HG02884 (cell line): ENCODE results near the gene TSC22D3.
"Not testable (repeated sequence)": the region's sequence is repeated elsewhere in the genome, so short reads cannot be mapped to it uniquely, and the experiment has no call there.

Experiments
- ATAC-seq: cut with Tn5 transposase; IDR thresholded peaks from one replicate; pipeline ENCODE4 v1.9.1; 2021; ENCODE audit warnings: mild to moderate bottlenecking, moderate library complexity; ENCODE audit not compliant: unreplicated experiment

TSC22D3 gene

DNA sequence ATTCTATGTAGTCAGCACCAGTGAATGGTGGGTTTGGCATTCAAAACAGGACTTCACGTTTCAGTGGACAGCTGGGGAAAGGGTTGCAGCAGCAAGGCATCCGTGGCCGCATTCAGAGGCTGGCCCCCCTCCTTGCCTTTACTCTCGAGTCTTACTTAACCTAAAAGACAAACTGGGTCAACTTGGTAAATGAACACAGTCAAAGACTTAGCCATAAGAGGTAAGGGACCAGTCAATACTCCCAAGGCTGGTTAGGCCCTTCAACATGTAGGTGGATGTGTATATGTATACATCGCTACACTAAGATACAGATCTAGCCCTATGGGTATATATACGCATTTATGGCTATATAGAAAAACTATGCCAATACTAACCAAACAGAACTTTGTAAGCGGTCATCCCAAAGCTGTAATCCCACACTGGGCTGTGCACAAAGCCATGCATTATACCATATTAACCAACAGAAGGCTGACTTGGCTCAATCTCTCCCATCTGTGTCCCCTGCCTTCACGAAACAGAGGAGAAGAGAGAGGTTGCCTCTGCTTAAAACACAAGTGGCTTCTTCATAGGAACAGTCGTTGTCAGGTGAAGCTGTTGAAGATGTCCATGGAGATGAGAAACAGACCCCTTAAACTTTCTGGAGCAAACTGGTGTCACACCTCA, 61.9 kb downstream of the TSC22D3 start:
- ATAC-seq: no peak

DNA sequence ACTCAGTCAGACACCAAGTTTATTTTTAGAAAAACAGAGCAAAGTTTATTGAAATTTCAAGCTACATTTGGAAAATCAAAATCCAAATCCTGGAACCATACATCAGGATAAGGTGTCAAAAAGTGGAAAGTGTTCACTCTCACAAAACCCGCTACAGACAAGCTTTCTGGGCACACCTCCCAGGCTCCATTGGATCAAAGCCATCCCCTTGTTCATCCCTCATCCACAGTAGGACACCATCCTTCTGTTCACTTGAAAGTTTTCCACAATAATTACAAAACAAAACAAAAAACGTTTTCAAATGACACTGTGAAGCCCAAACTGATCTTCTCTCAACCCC, 62.4 kb downstream of the TSC22D3 start:
- no peak for ATAC-seq

DNA sequence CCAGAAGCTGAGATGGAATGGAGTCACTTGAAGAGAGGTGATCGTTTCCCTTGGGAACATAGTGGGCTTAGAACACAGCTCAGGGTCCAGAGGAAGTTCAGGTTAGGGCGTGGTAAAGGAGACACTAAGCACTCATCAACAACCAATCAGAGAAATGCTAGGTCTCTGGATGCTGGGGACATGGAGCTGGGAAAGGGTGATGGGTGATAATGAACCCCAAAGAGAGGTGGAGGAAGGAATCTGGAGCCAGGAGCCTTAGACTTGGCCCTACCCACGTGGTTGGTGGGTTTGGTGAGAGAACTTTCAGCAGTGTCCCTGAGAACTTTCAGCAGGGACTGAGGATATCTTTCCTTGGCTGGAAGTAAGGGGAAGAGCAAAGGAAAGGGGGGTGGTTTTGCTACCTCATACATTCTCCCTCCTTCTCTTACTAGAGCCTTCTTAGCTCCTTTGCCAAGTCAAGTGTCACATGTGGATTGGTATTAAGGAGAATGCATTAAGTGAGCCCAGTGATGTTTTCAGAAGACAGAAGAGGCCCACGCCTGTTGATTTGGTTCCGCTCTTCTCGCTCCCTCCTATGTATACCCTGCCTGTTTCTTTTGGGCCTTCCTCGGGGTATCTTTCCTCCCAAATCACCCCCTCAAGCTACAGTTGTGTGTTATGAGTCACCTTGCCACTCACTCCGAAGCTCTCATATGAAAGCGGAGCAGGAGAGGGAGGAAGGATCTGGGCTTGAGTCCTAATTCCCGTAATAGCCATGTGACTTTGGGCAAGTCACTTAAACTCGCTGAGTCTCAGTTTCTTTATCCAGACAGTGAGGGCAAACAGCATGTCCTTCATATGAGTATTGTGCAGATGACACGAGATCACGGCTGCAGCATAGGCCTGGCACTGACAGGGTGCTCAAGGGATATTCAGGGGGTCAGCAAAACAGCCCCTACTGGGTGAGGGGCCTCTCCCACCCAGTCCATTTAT, 63.1 kb downstream of the TSC22D3 start:
- ATAC-seq: no peak

DNA sequence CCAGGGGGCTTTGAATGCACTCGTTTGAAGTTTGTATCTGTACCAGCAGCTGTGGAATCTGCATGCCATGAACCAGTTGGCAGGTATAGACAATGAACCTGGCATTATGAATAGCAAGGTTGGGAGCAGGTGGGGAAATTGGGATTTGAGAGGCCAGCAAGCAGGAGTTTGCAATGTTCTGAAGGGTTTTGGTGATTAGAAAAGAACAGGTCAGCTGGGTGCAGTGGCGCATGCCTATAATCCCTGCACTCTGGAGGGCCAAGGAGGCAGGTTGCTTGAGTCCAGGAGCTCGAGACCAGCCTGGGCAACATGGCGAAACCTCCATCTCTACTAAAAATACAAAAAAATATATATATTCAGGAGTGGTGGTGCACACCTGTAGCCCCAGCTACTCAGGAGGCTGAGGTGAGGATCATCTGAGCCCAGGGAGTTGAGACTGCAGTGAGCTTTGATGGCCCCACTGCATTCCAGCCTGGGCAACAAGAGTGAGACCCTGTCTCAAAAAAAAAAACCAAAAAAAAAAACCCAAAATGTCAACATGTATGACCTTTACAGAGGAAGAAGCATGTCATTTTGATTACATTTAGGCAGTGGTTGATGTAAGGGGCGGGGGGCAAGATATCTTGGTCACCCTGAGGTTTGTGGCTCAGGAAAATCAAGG, 63.9 kb downstream of the TSC22D3 start:
- no peak for ATAC-seq

DNA sequence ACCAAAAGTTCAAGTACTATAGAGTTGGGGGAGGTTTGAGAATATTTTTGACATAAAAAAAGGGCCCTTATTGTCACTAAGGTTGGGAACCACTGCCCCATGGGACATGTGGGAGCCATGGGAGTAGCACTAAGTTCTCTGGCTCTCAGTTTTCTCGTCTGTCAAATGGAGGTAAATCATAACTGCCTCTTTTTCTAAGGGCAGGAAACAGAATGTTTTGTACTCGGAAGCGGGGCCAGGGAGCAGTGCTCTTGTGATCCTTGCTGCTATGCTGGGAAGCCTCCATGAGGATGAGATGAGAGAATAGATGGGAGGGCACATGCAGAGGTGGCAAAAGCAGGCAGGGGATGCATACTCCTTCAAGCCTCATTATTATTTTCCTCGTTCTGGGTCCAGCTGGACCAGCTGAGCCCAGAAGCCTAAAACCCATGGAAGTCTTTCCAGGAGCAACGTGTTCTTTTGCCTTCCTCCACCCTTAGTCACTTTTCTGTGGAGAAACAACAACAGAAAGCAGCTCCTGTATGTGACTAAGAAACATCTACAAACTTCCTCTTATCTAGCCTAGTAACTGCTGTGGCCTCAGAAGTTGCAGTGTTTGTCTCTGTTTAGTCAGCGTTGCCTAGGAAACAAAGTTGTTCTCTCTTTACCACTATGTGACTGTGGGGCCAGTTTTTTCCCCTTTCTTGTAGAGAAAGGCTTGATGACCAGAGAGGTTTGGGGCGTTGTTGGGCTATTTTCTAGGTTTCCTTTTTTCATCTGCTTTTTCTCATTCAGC, 64.8 kb downstream of the TSC22D3 start:
- ATAC-seq: peak; percentile 97

DNA sequence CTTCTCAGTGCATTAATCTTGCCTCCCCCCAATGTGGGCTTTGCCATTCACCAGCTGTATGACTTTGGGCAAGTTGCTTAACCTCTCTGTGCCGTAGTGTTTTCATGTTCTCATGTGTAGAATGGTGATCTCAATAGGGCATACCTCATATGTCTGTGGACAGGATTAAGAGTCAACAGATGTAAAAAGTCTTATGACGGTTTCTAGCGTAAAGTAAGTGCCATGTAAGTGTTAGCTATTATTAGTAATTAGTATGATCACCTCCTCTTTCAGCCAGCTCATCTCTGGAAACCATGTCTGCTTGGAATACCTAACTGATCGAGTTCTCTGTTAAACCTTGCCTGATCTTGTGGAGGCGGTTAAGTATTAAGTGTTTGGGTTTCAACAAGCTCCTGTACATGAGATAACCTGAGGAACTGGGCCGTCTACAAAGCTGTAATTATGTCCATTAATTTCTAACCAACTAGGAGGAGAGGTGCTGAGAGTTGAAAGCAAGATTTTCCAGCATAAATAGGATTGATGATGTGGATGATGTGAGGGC, 66.3 kb downstream of the TSC22D3 start:
- no peak for ATAC-seq

DNA sequence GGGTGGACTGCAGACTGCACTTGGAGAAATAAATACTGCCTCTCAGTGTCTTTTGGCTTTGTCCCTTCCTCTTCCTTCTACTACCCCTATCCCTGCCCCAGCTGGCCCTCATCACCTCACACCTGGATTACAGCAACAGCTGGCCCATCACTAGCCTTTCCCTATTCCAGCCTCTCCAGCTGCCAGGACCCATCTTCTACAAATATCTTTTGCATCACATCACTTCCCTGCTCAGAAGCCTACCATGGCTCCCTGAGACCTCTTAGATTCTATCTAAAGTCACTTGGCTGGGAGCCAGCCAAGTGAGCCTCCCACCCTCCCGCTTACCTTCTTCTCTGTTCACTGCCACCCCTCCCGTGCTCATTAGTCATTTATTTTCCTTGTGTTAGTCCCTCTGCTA, 66.8 kb downstream of the TSC22D3 start:
- ATAC-seq: no peak

DNA sequence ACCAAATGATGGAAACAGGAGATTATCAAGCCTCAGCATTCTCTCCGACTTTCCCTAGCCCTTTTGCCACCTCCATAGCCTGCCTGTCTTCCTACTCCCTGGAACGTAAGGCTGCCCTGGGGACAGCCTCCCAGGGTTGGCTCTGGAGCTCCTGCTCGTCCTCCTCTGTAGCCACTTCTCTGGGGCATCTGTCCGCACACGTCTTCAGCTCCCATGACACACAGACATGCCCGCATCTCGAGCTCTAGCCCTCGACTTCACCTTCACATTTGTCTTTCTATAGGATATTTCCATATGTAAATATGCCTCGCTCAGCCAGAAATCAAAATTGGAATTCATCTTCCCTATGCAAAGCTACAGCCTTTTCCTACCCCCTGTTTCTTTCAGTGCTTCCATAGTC, 67.7 kb downstream of the TSC22D3 start:
- no peak for ATAC-seq

DNA sequence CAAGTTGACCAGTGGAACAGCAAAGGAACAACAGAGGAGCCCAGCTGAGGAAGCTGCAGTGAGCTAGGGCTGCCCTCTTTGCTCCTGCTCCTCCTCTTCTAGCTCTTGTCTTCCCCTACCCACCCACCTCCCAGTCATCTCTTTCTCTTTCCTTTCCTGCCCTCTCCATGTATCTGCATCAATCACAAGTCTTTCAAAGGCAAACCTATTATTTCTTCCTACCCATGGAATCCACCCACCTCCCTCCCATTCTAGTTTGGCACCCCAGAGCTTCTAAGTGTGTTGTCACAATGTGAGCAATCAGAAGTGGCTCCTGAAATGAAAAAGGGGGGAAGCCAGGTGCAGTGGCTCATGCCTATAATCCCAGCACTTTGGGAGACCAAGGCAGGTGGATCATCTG, 69.3 kb downstream of the TSC22D3 start:
- no peak for ATAC-seq

DNA sequence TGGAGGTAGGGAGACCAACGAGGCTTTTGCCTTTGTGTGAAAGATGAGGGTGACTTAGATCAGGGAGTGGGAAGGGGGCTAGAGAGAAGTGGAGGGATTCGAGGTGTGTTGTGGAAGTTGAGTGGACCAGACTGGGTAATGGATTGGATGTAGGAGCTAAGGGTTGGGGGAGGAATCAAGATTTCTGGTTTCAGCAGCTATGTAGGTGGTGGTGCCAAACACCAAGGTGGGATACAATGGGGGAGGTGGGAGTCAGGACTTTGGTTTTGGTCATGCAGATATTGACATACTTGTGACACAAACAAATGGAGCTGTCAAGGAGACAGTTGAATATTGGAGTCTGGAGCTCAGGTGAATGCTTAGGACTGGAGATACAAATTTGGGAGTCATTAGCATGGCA, 71.0 kb downstream of the TSC22D3 start:
- ATAC-seq: no peak

DNA sequence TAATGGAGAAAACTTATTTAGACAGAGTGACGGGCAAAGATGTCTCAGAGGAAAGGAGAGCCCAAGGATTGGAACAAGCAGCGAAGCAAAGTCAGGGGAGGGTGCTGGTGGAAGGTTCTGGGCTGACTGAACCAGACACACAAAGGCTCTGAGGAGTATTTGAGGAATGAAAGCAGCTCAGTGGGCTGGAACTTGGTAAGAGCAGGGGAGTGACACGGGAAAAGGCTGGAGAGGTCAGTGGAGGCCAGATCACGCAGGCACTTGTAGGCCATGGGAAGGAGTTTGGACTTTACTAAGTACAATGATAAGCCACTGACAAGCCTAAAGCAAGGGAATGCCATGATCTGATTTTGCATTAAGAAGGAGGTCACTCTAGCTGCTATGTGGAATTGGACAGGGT, 71.4 kb downstream of the TSC22D3 start:
- no peak for ATAC-seq

DNA sequence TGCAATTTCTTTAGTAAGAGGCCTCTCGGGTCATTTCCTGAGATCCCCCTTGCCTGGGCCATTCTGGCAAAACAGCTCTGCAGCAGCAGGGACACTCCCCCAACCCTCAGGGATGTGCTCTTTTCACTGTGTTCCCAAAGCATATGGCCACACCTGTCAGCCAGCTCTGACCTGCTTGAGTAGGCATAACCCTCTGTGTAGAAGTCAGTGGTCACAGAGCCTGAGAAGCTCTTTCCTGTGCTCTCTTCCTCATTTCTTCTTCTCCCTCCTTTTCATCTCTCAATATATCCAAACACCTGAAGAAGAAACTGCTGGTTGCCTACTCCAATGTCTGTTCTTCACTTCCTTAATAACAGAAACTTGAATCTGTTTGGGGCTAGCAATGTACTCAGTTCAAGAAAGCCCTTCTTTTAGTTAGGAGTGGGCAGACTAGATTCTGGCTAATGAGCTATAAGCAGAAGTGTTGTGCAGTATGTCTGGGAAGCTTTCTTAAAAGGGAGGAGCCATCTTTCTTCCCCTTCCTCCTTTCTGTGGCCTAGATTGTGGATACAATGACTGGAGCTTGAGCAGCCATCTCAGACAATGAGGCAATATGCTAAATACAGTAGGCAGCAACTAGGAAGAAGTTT, 74.0 kb downstream of the TSC22D3 start:
- peak; percentile 76 for ATAC-seq

DNA sequence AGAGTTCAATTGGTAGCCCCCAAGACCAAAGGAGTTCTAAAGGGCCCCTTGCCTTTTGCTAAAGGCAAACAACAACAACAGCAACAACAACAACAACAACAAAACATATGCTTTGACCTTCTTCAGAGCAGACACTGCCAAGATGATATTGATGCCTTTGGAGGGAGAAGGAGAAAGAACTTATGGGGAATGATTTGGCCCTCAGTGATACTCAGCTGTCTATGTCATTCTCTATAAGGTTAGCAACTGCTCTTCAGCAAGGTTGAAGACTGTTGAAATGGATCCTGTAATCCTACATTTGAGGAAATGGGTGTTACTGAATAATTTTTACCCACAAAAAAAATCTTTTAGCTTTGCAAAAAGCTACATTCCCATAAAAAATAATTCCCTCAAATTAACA, 74.8 kb downstream of the TSC22D3 start:
- no peak for ATAC-seq

DNA sequence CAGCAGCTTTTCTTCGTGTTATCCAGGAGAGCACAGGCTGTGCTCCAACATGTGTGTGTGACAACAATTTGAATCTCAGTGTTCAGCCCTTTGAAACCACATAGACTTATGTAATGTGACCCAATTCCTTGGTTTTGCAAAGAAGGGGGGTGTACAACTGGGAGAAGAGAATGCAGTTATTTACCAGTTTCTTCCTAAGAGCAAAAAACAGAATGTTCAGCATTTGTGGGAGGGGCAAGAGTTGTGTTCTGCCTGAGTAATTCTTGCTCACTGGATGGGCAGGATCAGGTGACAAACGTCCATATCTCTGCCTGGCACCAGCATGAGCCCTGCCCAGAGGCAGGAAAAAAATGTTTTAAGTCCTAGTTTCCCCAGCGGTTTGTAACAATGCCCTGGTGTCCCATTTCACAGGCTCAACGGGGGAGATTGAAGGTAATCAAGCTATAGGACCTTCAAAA, 75.2 kb downstream of the TSC22D3 start:
- no peak for ATAC-seq

DNA sequence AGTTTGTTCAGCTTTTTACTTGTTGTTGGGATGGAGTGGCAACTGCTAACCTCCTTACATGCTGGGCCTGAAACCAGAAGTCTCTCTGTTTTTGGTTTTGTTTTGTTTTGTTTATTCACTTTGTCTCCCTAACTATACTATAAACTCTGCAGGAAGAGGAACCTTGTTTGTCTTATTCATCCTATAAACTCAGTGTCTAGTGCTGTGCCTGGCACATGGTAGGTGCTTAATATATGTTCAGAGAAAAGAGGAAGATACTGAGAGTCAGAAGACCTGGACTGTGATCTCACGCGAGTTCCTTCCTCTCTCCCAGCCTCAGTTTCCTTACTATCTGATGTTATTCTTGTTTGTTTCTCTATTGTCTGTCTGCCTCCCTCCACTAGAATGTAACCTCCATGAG, 76.0 kb downstream of the TSC22D3 start:
- no peak for ATAC-seq

DNA sequence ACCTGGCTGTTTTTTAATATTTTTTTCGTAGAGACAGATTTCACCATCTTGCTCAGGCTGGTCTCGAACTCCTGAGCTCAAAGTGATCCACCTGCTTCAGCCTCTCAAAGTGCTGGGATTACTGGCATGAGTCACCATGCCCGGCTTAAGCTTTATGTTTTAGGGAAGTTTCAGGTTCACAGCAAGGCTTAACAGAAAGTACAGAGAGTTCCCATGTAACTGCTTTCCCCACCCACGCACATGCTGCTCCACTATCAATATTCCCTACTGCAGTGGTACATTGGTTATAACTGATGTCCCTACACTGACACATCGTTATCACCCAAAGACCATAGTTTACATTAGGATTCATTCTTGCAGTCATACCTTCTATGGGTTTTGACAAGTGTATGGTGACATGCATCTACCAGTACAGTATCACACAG, 84.6 kb downstream of the TSC22D3 start:
- no peak for ATAC-seq

DNA sequence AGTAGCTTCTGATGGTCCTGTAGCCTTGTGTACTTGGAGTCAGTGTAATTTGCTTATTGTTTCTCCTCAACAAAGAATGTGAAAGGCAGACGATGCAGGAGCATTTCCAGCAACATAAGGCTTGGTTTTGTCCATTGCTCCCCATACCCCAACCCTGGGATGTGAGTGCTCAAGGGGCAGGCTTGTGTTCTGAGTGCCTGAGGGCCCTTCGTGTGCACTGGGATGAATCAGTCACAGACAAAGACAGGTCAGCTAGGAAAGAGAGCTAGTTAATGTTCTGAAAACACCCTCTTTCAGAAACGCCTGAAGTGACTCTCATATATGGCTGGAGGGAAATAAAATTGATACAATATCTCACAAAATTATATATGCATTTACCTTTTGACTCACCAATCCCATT, 88.1 kb downstream of the TSC22D3 start:
- ATAC-seq: no peak

DNA sequence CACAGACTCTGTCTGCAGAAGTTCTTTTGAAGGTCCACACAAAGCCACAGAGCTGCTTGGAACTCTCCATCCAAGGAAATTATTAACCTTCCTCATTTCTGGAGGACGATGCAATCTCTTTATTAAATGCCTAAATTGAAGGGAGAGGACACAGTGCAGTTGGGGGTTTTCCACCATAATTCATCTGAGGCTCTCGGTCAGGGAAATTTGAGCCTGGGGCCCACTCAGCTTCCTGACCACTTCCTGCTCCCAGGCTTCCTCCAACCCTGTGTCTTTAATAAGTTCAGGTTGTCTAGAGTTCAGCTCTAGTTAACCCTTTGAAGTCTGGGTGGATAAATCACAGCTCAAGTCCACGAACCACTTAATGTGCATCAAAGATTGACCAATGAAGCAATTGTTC, 88.8 kb downstream of the TSC22D3 start:
- ATAC-seq: no peak

DNA sequence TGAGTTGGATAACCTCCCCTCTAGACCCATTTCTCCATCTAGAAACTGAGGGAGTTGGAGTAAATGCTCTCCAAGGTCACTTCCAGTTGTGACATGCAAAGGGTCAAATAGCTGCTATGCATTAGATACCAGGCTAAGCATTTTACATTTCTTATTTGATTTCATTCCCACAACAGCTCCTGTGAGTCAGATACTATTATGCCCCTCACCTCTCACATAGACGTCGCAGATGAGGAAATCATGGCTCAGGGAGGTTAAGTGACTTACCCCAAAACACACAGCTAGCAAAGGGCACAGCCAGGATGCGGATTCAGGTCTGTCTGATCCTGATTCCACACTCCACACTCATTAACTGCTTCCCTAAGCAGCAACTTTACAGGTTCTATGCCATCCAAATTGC, 89.6 kb downstream of the TSC22D3 start:
- ATAC-seq: no peak

DNA sequence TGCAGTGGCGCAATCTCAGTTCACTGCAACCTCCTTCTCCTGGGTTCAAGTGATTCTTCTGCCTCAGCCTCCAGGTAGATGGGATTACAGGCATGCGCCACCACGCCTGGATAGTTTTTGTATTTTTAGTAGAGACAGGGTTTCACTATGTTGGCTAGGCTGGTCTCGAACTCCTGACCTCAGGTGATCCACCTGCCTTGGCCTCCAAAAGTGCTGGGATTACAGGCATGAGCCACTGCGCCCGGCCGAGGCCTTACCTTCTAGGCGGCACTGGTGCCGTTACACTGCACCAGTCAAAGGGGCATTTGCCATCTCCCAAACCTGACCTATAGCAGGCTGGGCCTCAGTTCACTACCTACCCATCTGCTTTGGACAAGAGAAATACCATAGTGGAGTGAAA, 90.0 kb downstream of the TSC22D3 start:
- ATAC-seq: not testable (repeated sequence)
